Muscle of leg (tissue), 9 donors: ENCODE results near the gene PANK1. TPM values are rescaled to one million over a fixed set of nuclear protein-coding genes. Genes with fewer than 3 reads are reported as not detected.

Experiments
- polyA plus RNA-seq, 8 donors: library from polyadenylated mRNA; unstranded; fragments of 120-200 nt; gene quantifications; one replicate each; pipeline versions ENCODE4 v1.2.1 to v1.2.3, GENCODE V29; 2013; ENCODE audit warnings: inconsistent platforms in 1 of 8, low replicate concordance in 1 of 8; ENCODE audit not compliant: insufficient read length in 8 of 8, insufficient read depth in 1 of 8
- total RNA-seq: library from RNA; stranded (reverse); fragments of 120-200 nt; gene quantifications from one replicate; pipeline ENCODE4 v1.2.4, GENCODE V29; 2013

Gene PANK1
- total and polyA plus RNA-seq, 9 donors, result 13.0 to 17.1 (median 15.0) TPM

Other genes starting within 250 kb of the PANK1 start
- 12.2 TPM for gene IFIT5, start 230.7 kb downstream of the PANK1 start, total RNA-seq
- 10 to 100 TPM in 5 of 8 donors, 1 to 10 TPM in 3; 7.7 to 13.7 (median 10.5) TPM for gene IFIT5, start 230.7 kb downstream of the PANK1 start, polyA plus RNA-seq
- gene SLC16A12, start 109.6 kb downstream of the PANK1 start, total RNA-seq, result 1.2 TPM
- gene SLC16A12, start 109.6 kb downstream of the PANK1 start, polyA plus RNA-seq, result 1 to 10 TPM in 7 of 8 donors, under 1 TPM in 1; 0.67 to 2.3 (median 1.6) TPM
- 8.6 TPM for gene KIF20B, start 56.3 kb upstream of the PANK1 start, total RNA-seq
- gene KIF20B, start 56.3 kb upstream of the PANK1 start, polyA plus RNA-seq, result 10 to 100 TPM in 1 of 8 donors, 1 to 10 TPM in 7; 5.6 to 11.8 (median 8.8) TPM